Esophagus mucosa (tissue), 1 donor: ENCODE measurements around the gene ACTR3C. TPM values are rescaled to one million over a fixed set of nuclear protein-coding genes. Genes with fewer than 3 reads are reported as not detected.
"Not testable (repeated sequence)": the region's sequence is repeated elsewhere in the genome, so short reads cannot be mapped to it uniquely, and the experiment has no call there.

Experiments used
- ATAC-seq: fragments of 200-7000 bp; cut with Tn5 transposase; one replicate; pipeline ENCODE4 v1.9.1; 2020
- total RNA-seq: library from RNA; stranded (reverse); gene quantifications from one replicate; pipeline ENCODE4 v1.2.4, GENCODE V29; 2023
- donor health status: DM: yes; HTN: yes; CAD: no.

The ACTR3C gene
- total RNA-seq, 1 donor from 2014 or later, result 6.1 TPM

DNA sequence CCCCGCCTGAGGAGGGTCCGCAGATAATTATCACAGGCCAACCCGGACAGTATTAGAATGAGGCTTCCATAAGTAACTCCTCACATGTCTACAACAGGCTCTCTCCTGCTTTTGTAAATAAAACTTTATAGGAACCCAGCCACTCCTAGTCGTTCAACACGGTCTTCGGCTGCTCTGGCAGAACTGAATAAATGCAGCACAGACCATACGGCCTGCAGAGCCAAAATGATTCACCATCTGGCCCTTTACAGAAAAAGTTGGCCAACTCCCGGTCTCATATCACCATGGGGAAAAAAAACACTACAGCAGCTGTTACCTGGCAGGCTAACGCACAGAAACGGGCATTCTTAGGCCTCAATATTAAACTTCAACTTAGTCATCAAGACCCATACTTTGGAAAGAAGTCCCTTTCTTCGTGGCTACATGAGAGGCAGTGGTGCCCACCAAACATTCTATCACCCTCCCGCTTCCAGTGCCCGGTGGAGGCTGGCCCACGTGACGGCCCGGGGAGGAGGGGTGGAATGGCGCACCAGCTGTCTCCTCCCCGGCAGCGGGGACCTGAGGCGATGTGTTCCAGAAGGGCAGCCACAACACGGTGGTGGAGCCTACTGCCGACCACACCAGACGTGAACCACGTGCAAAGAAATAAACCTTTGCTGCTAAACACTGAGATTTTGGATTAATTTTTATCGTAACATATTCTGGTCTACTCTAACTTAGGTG, 41.5 kb downstream of the ACTR3C start:
- not testable (repeated sequence) for ATAC-seq

DNA sequence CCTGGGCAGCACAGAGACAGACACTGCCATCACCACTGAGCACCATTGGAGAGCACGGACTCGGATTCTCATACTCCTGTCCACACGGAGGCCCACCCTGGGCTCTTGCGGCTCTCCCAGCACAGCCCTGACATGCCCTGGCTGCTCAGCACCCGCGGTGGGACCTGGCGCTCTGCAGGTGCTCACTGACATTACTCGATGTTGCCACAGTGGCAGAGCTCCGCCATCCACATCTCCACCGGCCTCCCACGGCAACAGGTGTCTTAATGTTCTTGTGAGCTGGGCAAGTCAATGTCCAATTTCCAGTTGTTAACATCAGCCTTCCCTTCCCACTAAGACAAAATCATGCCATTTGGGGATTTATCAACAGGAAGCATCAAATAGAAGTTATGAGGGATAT, 45.0 kb downstream of the ACTR3C start:
- ATAC-seq, result not testable (repeated sequence)

DNA sequence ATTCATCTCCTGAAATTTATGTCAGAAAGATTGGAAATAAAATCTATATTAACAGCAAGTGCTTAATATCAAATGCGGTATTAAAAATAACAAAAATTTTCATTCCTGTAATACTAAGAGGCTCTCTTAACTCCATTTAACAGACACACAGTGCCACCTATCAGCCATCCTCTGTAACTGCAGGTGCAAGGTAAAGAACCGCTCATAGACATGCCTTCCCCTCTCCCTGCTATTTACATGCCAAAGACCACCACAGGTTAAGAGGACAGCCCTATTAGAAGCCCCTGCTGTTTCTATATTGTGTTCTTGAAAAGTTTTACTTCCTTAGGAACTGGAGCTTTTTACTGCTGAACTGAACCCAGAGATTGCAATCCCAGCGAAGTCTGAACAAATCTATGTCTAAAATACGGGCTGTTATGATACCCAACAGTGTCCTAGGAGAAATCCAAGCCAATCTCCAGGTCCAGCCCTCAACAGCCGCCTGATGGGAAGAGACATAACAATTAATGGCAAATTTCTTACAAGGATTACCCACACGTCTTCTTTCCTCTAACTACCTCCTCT, 47.1 kb downstream of the ACTR3C start:
- peak; percentile 73 for ATAC-seq

DNA sequence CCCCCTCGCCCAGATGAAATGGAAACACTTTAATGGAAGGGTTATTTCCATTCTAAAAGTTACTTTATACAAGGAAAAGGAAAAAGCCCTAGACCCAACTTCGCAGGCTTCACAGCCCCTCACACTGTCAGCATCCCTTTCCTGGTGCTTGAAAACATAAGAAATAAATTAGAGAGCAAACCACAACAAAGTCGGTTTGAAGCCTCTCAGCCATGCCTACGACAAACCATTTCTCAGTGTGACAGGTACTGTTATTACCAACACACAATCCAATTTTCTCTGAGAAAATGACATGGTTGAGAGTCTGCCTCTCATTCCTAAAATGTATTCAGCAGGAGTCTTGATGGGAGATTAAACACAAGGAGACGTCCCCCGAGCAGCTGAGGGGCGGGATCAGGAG, 51.4 kb downstream of the ACTR3C start:
- ATAC-seq, result not testable (repeated sequence)

DNA sequence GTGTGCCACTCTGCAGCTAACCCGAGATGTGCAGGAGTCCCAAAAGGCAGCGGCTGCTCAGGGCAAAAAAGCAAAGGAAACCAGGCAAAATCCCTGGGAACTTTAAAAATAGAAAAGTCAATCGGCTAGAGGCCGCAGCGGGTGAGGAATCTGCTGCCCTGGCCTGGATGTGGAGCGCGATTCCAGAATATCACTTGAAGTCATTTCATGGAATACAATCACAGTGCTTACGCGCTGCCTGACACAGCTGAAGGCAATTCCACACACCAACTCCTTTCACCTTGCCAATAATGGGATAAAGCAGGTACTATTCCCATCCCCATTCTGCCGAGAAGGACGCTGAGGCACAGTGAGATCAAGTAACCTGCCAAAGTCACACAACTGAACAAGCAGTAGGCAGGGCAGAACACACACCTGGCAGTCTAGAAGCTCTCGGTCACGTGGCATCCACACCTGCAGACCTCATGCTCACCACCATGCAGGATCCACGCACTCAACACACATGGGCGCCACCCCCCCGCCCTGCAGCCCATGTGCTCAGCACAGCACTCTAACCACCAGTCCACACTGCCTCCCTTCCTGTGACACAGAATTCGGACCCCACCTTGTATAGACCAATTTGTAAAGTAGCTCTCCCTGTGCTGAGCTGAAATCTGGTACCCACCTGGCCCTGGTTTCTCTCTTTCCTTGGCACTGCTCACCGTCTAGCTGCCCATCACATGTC, 53.1 kb downstream of the ACTR3C start:
- ATAC-seq, result not testable (repeated sequence)

DNA sequence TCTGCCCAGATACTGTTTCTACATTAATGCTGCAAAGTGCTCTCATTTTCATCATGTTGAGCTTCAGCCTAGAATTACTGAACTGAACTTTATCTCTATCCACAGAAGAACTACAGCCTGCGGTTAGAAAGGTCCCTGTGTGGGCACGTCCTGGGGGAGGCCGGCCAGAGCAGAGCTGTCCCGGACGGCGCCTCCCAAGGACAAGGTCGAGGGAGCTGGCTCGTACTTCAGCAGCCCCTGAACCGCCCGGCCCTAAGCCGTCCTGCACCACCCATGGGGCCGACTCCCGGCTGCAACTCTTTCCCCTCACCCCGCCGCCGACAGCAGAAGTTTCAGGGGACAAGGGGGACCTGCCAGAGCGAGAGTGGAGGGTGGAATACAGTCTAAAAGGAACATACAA, 54.5 kb downstream of the ACTR3C start:
- not testable (repeated sequence) for ATAC-seq

DNA sequence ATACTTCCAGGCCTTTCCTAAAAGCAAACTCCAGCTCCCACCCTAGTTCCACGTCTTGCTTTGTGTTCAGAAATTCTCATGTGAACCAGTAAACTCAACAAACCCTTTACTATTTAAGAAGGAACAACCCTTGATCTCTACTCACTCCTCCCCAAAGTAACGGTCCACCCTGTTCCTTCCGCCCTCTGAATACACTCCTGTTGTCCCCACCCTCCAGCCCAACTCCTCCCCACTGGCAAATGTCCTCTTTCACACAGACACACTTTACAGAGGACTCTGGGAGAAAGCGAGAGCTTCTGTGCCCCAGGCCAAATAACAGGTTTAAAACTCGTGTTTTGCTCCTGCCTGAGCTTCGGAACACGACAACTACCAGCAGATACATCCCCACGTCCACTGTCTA, 55.1 kb downstream of the ACTR3C start:
- not testable (repeated sequence) for ATAC-seq

DNA sequence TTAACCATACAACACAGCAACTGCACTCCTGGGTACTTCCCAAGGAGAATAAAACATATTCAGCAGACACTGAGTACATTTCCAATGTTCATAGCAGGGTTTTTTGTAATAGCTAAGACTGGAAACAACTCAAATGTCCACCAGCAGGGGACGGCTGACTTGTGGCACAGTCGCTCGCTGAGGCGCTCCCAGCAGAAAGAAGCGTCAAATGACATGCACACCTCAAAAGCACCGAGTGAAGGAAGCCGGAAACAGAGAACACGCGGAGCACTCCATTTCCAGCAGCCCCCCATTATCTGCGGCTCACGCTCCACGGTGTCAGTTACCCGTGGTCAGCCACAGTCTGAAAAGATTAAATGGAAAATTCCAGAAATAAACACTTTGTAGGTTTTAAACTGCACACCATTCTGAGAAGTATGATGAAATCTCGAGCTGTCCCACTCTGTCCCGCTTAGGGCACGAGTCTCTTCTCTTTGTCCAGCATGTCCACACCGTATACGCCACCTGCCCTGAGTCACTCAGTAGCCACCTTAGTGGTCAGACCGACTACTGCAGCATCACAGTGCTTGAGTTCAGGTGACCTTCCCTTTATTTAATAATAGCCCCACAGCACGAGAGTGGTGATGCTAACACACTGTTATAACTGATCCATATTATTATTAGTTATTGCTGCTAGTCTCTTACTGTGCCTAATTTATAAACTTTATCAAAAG, 56.2 kb downstream of the ACTR3C start:
- not testable (repeated sequence) for ATAC-seq

DNA sequence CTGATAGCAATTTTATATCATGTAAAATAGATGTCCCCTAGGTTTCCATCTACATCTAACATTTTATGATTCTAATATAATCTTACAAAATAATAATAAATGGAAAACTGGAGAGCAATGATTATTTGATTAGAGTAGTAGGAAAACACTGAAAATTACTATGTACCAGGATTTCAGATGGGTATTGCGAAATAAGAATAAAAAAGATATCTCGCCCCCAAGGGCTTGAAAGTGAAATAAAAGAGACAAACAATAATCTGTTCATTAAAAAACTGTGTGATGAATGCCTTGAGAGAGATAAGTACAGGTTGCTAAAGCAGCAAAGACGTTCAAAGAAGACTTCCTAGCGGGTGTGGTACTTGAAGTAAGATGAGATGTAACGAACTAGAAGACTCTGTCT, 60.7 kb downstream of the ACTR3C start:
- ATAC-seq, result not testable (repeated sequence)

DNA sequence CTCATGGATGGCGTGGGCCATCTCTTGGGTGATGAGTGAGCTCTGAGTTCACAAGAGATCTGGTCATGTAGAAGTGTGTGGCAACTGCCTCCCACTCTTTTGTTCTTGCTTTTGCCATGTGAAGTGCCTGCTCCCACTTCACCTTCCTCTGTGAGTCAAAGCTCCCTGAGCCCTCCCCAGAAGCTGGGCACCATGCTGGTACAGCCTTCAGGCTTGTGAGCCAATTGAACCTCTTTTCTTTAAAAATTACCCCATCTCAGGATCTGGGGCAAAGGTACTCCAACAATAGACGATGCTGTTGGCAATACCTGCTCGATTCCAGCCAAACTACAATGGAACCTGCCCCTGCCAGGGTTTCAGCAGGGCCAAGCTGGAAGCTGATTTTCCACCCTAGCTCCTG, 75.6 kb downstream of the ACTR3C start:
- ATAC-seq, result not testable (repeated sequence)

DNA sequence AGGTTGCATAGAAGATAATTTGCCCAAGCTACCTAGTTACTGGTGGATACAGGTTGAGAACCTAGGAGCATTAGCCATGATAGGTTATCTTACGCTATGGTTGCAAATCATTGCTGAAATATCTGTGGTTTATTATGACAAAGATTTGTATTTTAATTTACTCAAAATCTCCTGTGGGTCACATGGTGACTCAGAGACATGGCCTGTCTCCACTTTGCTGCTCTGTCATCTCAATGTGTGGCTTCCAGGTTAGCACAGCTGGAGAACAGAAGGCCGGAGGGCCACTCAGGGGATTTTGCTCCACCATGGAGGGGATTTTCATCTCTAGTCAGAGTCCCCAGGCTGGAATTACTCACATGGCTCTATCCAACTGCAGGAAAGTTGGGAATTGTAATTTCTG, 78.1 kb downstream of the ACTR3C start:
- ATAC-seq, result not testable (repeated sequence)

DNA sequence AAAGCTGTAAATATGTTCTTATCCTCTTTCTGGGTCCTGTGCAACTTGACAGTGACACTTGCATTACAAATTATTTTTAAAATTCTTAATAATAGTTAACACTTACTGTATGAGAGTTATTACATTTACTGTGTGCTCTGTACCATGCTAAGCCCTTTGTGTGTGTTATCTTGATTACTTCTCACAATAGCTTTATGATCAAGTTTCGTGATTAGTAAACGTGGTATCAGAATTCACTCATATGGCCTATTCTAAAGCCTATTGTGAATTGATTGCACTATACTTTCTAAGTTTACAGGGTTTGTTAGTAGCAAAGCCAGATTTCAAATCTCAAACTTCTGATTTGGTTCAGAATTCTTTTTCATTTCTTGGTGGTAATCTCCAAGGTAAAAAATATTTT, 80.4 kb downstream of the ACTR3C start:
- not testable (repeated sequence) for ATAC-seq

DNA sequence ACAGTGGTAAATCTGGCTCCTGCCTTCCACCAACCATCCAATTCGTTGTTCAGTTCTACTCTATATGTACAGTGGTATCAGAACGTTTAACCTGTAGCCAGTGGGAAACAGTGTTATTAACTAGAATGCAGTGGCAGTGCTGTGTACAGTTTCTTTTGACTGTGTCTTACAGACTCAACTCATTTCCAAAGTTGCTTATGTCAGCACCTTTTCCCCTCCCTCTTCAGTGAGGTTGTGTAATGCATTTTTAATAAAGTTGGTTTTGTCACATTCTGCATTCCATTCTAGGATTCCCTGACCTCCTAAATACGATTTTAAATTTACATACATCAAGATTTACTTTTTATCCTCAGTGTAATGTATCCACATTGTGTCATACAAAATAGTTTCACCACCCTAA, 97.9 kb downstream of the ACTR3C start:
- ATAC-seq, result not testable (repeated sequence)

DNA sequence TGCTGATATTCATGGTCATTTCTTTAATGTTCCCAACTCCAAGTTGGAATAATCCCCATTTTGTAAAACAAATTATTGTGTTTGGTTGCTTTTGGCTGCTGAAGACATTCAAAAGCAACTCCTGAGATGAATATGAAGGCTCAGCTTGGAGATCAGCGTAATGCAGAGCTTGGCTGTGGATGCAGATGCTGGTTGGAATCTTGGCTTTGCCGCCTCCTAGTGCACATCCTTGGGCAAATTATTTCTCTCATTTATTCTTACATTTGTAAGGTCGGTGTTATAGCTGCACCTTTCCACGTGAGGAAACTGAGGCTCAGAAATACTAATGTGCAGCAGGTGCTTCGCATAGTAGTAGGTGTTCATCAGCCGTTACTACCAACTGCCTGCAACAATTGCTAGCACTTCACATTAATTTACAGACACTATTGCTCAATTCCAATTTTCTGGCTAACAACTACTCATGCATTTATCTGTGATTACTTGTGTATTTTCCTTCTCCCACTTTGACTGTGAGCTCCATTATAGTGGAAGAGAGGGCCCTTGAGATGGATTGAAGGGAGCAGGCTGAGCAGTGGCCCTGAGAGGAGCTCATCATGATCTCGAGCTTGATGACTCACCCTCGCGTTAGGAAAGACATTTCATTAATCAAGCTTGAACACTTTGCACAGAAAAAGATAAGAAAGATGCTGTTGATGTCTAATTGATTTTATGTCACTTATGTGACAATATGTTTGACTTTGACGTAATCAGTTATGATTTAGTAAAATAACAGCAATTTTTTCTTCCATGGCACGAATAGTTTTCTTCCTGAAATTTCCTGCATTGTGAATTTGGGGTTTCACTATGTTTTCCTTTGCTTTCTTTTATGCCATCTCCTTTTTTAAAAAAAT, 101.0 kb downstream of the ACTR3C start:
- ATAC-seq, result not testable (repeated sequence)

DNA sequence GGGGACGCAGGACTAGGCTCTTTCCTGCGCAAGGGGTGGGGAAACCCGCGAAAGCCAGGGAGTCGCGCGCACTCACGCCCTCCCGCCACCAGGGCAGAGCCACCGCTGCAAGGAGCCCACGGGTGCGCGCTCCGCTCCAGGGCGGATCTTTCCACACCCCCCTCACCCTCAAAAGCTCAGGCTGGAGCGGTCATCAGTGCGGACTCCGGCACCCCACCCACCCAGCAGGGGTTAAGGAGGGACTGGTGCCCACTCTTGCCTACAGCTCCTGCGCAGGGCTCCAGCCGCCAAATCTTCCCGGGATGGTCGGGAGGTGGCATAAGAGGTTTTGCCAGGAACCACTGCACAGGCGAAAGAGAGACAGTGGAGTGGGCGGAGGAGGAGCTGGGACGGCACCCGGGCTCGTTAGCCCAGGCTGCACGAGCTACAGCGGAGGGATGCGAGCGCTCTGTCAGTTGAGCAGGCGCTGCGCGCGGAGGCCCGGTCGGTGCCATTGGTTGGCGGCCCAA, 102.6 kb downstream of the ACTR3C start:
- peak; percentile 45 for ATAC-seq

DNA sequence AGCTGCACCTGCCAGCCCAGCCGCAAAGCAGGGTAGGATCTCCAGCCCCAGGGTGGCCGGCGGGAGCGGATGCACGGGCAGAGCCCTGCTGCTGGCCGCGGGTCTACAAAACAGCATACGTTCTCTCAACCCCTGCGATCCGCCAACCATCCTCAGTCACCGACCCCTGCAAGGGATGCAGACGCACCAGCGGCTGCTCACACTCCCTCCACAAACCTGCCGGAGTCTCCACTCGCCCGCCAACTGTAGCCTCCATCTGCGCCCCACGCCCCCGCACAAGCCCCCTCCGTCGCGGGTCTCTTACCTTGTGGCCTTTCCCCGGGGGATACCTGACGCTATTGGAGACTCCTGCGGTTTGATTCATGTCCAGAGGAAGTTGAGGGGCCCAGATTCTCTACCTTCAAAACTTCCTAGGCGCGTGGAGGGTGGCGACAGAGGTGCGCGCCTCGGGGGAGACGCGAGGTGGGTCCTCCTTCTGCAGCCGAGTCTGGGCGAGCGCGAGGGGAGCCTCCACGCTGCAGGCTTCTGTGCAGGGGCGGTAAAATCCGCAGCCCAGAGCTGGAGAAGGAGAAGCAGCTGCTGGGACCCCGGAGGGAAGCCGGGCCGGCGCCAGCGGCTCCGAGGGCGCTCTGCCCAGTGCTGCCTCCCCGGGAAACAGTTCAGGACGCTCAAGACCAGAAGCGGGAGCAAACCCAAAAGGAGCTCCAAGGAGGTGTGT, 103.2 kb downstream of the ACTR3C start:
- not testable (repeated sequence) for ATAC-seq

DNA sequence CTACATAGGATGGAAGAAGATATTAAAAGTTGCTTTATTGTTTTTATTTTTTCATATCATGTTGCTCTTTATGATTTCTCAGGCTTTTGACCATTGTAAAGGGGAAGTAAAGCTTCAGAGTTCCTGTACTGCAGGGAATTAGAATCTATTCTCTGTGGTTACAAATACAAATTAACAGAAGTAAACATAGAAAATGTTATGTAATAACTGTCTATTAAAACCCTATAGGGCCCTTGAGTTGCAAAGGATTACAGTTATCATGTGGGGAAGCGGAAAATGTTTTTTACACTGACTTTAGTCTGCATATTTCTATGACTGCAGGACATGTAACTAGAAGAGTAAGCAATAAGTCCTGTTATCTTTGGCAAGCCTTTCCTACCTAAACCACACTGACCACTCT, 116.5 kb downstream of the ACTR3C start:
- not testable (repeated sequence) for ATAC-seq

DNA sequence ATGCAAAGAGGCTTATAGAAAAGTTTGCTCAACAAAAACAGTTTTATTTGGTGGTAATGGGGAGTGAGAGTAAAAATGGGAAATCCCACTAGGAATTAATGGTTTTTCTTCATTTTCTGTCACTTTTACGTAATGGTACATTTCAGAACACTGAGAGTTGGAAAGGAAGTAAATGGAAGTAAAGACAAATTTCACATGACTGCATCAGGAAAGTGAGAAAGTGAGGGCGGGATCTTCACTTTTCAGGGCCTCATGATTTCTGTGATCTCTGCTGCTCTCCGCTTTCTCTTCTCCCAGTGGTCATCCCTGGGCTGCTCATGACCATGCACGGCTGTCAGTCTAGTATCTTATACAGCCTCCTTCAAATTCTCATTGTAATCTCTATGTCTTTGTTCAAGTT, 117.5 kb downstream of the ACTR3C start:
- not testable (repeated sequence) for ATAC-seq

DNA sequence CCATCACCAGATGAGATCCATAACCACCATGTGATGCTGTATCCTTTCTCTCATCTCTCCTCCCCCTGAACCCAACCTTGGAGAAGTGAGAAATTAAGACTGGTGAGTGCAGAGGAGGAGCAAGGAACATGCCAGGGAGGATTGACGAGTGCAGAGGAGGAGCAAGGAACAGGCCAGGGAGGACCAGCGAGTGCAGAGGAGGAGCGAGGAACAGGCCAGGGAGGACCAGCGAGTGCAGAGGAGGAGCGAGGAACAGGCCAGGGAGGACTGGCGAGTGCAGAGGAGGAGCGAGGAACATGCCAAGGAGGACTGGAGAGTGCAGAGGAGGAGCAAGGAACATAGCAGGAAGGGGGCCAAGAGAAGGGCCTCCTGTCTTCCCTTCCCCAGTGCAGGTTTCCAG, 118.8 kb downstream of the ACTR3C start:
- ATAC-seq, result not testable (repeated sequence)

DNA sequence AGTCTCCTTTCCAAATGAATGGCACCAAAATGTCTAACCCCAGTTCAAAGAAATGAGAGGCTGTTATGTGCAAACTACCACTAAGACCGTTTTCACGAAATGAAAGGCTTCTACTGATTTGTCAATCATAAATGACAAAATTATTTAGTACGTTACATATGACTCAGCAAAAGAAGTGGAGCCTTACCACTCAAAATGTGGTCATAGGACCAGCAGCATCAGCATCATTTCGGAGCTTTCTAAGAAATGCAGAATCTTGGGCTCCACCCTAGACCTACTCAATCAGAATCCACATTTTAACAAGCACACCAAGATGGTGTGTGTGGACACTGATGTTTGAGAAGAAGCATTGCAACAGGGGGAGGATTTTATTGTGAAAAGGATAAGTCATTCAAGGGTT, 120.5 kb downstream of the ACTR3C start:
- ATAC-seq, result not testable (repeated sequence)
